ENCODE data around the gene KIF26B.
"Not testable (repeated sequence)": the region's sequence is repeated elsewhere in the genome, so short reads cannot be mapped to it uniquely, and the experiment has no call there.

Gene KIF26B

GRCh38 chr1:245129319-245130240 lies 25.2 kb upstream of the KIF26B start:
- TF ChIP-seq CTCF (IDR thresholded peaks at IDR 0.05; ENCODE audit: low read depth, low read length): no peak
- no peak for TF ChIP-seq MYC (IDR thresholded peaks at IDR 0.05; ENCODE audit: low read depth, low read length)
- TF ChIP-seq POLR2A (IDR thresholded peaks at IDR 0.05; ENCODE audit: extremely low read depth, insufficient read length): no peak
- TF ChIP-seq MAX (IDR thresholded peaks at IDR 0.05; ENCODE audit: low read depth, low read length): no peak
- no peak for DNase-seq (ENCODE audit: low read depth)

GRCh38 chr1:245130281-245131025 lies 24.3 kb upstream of the KIF26B start:
- DNase-seq (ENCODE audit: low read depth); H3K4me3 ChIP-seq (ENCODE audit: low read depth, low read length): not testable (repeated sequence)

More at GRCh38 chr1:245129319-245130240, 25.2 kb upstream of the KIF26B start:
- no peak overlapping the region for H3K4me3 ChIP-seq (ENCODE audit: low read depth, low read length)

DNA sequence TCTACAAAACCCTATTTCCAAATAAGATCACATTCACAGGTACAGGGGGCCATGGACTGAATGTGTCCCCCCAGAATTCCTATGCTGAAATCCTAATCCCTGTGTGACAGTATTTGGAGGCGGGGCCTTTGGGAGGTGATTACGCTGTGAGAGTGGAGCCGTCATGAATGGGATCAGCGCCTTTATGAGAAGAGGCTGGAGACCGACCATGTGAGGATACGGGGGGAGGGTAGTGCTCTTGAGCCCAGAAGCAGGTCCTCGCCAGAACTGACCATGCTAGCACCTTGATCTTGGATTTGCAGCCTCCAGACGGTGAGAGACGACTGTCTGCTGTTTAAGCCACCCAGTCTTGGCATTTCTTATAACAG lies 23.8 kb upstream of the KIF26B start:
- TF ChIP-seq MYC (IDR thresholded peaks at IDR 0.05; ENCODE audit: low read depth, low read length) (no peak), MAX (IDR thresholded peaks at IDR 0.05; ENCODE audit: low read depth, low read length) (no peak), POLR2A (IDR thresholded peaks at IDR 0.05; ENCODE audit: extremely low read depth, insufficient read length) (no peak), CTCF (IDR thresholded peaks at IDR 0.05; ENCODE audit: low read depth, low read length) (no peak)
- no peak for DNase-seq (ENCODE audit: low read depth)

GRCh38 chr1:245132771-245133170 lies 22.0 kb upstream of the KIF26B start:
- H3K4me3 ChIP-seq (ENCODE audit: low read depth, low read length): no peak overlapping the region
- TF ChIP-seq POLR2A (IDR thresholded peaks at IDR 0.05; ENCODE audit: extremely low read depth, insufficient read length) (no peak), CTCF (IDR thresholded peaks at IDR 0.05; ENCODE audit: low read depth, low read length) (no peak), MYC (IDR thresholded peaks at IDR 0.05; ENCODE audit: low read depth, low read length) (no peak), MAX (IDR thresholded peaks at IDR 0.05; ENCODE audit: low read depth, low read length) (no peak)
- no peak for DNase-seq (ENCODE audit: low read depth)

More for the DNA sequence above, 23.8 kb upstream of the KIF26B start:
- H3K4me3 ChIP-seq (ENCODE audit: low read depth, low read length): no peak overlapping the region

- DNase-seq (ENCODE audit: low read depth): no peak
- TF ChIP-seq CTCF (IDR thresholded peaks at IDR 0.05; ENCODE audit: low read depth, low read length) (no peak), POLR2A (IDR thresholded peaks at IDR 0.05; ENCODE audit: extremely low read depth, insufficient read length) (no peak), MYC (IDR thresholded peaks at IDR 0.05; ENCODE audit: low read depth, low read length) (no peak), MAX (IDR thresholded peaks at IDR 0.05; ENCODE audit: low read depth, low read length) (no peak)
Observed at GRCh38 chr1:245133995-245134715, 20.6 kb upstream of the KIF26B start.

More at GRCh38 chr1:245133995-245134715, 20.6 kb upstream of the KIF26B start:
- no peak overlapping the region for H3K4me3 ChIP-seq (ENCODE audit: low read depth, low read length)

All from NB4 (cell line).